Calu3 (cell line): Measurements from ENCODE around the gene UROS. TPM values are rescaled to one million over a fixed set of nuclear protein-coding genes. Genes with fewer than 3 reads are reported as not detected.
A peak's percentile ranks its signal among the peaks of the same experiment; 100 is the strongest.

Experiments
- BruUV-seq: library from RNA; stranded (reverse); fragments of 400-500 nt; replicated peaks from 2 replicates; lab custom pipeline; 2021; lab: Mats Ljungman, UMichigan
- CTCF ChIA-PET: fragments of 300-600 bp; sonication (Branson Sonifier 250); formaldehyde crosslinking; loops from one replicate; lab custom pipeline; 2022; ENCODE audit warnings: antibody characterized with exemption; lab: Charles Lee
- DNase-seq: peaks from one replicate; pipeline ENCODE4 v3.0.0; 2022
- H3K27ac Mint-ChIP-seq: one replicate; pipeline ENCODE4 v1.8.0; 2022; ENCODE audit warnings: mixed read lengths; ENCODE audit not compliant: unreplicated experiment
- H3K27me3 Mint-ChIP-seq: one replicate; pipeline ENCODE4 v1.8.0; 2022; ENCODE audit warnings: mixed read lengths; ENCODE audit not compliant: unreplicated experiment
- H3K36me3 Mint-ChIP-seq: one replicate; pipeline ENCODE4 v1.8.0; 2022; ENCODE audit warnings: mild to moderate bottlenecking, moderate library complexity, mixed read lengths; ENCODE audit not compliant: insufficient read depth, unreplicated experiment
- H3K4me1 Mint-ChIP-seq: one replicate; pipeline ENCODE4 v1.8.0; 2022; ENCODE audit warnings: mild to moderate bottlenecking, low read depth, mixed read lengths; ENCODE audit not compliant: unreplicated experiment
- H3K4me3 Mint-ChIP-seq: one replicate; pipeline ENCODE4 v1.8.0; 2022; ENCODE audit warnings: mild to moderate bottlenecking, low read depth, moderate library complexity, mixed read lengths; ENCODE audit not compliant: unreplicated experiment
- H3K9me3 Mint-ChIP-seq: one replicate; pipeline ENCODE4 v1.8.0; 2022; ENCODE audit warnings: low read depth, mixed read lengths; ENCODE audit not compliant: unreplicated experiment
- intact Hi-C: fragments of 100-400 bp; cut with micrococcal nuclease; formaldehyde crosslinking; loops from one replicate; pipeline ENCODE4 v1.10.0; 2022; ENCODE audit not compliant: unreplicated experiment
- total RNA-seq: library from RNA; stranded (reverse); gene quantifications from 2 replicates; pipeline ENCODE4 v1.2.3, GENCODE V29; 2022
- TF ChIP-seq, protein P1 (sequence below): fragments of 200-600 bp; IDR thresholded peaks from one replicate; pipeline ENCODE4 v1.8.0; 2022; ENCODE audit warnings: antibody characterized with exemption; ENCODE audit not compliant: unreplicated experiment

UROS gene
- total RNA-seq, 1 experiment from 2014 or later, result 45.3 TPM

DNA sequence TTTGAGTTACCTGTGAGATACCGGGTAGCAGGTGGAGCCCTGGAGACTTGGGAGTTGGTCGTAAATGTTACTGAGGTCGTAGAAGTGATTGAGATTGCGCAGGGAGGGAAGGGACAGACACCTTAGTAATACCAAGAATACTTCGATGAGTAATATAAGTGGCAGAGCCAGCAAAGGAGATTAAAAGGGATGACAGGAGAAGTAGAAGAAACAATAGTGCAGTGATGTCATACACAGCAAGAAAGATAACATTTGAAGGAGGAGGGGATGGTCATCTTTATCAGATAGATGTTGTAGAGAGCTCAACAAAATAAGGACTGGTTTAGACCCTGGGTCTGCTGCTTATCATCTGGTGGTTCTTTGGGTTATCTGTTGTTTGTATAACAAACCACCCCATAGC, 5.3 kb upstream of the UROS start:
- Mint-ChIP-seq H3K36me3 (peaks cover 32% of the 10 kb centered on the region), H3K27me3 (no peaks in the 10 kb centered on the region)

DNA sequence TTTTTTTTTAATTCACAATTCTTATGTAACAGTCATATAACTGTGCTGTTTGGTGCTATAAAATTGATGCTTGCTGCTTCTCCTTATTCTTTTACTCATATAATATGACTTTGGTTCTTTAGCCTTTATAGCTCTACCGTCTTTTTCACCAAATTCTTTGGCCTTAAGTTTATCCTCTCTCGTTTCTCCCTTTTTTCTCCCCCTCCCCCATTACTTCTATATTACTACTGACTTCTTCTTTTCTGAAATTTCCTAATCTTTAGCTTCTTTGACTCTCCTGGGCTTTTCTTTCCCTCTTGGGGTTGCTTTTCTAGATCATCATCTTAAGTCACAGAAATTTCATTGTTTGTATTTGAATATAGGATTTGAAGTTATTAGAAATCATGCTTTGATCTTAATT, 4.1 kb upstream of the UROS start:
- Mint-ChIP-seq H3K27me3 (no peaks in the 10 kb centered on the region), H3K4me3 (no peak overlapping the region), H3K9me3 (no peaks in the 10 kb centered on the region), H3K4me1 (peaks cover 15% of the 10 kb centered on the region), H3K36me3 (peaks cover 23% of the 10 kb centered on the region), H3K27ac (no peak overlapping the region)
- no peak for DNase-seq
- CTCF ChIA-PET, result no interaction called here
- intact Hi-C loops, result no loop called here
- TF ChIP-seq, protein P1, sequence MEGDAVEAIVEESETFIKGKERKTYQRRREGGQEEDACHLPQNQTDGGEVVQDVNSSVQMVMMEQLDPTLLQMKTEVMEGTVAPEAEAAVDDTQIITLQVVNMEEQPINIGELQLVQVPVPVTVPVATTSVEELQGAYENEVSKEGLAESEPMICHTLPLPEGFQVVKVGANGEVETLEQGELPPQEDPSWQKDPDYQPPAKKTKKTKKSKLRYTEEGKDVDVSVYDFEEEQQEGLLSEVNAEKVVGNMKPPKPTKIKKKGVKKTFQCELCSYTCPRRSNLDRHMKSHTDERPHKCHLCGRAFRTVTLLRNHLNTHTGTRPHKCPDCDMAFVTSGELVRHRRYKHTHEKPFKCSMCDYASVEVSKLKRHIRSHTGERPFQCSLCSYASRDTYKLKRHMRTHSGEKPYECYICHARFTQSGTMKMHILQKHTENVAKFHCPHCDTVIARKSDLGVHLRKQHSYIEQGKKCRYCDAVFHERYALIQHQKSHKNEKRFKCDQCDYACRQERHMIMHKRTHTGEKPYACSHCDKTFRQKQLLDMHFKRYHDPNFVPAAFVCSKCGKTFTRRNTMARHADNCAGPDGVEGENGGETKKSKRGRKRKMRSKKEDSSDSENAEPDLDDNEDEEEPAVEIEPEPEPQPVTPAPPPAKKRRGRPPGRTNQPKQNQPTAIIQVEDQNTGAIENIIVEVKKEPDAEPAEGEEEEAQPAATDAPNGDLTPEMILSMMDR, result no peak
- no TSS peak for BruUV-seq

More for the DNA sequence above, 5.3 kb upstream of the UROS start:
- H3K27ac Mint-ChIP-seq, result no peak overlapping the region
- intact Hi-C loops, result no loop called here
- TF ChIP-seq, protein P1, result no peak
- CTCF ChIA-PET, result no interaction called here
- peaks cover 15% of the 10 kb centered on the region for H3K4me1 Mint-ChIP-seq
- H3K4me3 Mint-ChIP-seq, result no peak overlapping the region
- DNase-seq, result no peak
- no peaks in the 10 kb centered on the region for H3K9me3 Mint-ChIP-seq
- no TSS peak for BruUV-seq

DNA sequence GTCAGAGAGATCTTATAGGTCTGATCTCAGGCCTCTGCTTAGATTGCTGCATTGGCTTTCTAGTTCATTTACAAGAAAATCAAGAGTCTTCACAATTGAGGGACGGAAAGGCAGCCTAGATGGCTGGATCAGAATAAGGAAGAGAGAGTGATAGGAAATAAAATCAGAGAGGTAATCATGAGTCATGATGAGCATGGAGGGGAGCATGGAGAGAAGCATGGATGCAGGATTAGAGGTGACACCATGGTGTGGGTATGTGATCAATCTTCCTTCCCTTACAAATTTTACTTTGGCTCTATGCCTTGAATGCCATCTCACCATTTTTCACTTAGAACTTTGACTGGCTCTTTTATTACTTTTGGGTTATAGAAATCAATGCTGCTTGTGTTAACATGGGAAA, 1.7 kb upstream of the UROS start:
- Mint-ChIP-seq H3K9me3 (no peaks in the 10 kb centered on the region), H3K4me1 (peaks cover 15% of the 10 kb centered on the region), H3K36me3 (peaks cover 26% of the 10 kb centered on the region), H3K27ac (no peak overlapping the region), H3K27me3 (no peaks in the 10 kb centered on the region), H3K4me3 (no peak overlapping the region)
- intact Hi-C loops, result no loop called here
- DNase-seq, result no peak
- TF ChIP-seq, protein P1, result no peak
- BruUV-seq, result no TSS peak
- CTCF ChIA-PET, result no interaction called here

DNA sequence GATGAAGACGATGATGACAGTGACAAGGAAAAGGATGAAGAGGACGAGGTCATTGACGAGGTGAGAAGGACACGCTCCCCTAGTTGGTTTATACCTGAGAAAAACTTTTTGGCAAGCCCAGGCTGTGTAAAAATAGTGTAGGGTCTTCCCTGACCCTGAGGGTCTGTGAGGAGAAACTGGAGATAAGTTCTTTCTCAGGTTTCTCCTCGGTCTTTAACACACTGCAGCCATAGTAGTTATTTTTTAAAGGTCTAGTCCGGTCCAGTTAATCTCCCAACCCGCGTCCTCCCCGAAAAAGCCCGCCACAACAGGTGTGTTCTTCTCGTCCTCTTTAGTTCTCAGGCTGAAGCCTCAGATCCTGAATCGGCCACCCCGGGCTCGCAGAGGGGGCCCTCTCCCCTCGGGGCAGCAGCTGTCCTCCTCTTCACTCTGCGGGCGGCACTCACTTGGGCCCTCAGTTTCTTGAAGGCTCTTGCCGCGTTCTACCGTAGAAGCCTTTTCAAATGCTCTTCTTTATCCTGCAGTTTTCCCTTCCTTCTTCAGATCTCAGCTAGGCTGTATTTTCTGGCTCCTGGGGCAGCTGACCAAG, 699 bp upstream of the UROS start:
- Mint-ChIP-seq H3K27ac (no peak overlapping the region), H3K27me3 (no peaks in the 10 kb centered on the region), H3K4me3 (no peak overlapping the region), H3K9me3 (no peaks in the 10 kb centered on the region), H3K4me1 (peaks cover 15% of the 10 kb centered on the region), H3K36me3 (peaks cover 19% of the 10 kb centered on the region)
- TSS peak; percentile 70 for BruUV-seq
- TF ChIP-seq, protein P1, result no peak
- intact Hi-C loops, result no loop called here
- CTCF ChIA-PET, result no interaction called here
- DNase-seq, result no peak
